Epithelial cell of proximal tubule (primary cell): ENCODE data around the gene AKIRIN1. TPM values are rescaled to one million over a fixed set of nuclear protein-coding genes. Genes with fewer than 3 reads are reported as not detected.
"Not testable (repeated sequence)": the region's sequence is repeated elsewhere in the genome, so short reads cannot be mapped to it uniquely, and the experiment has no call there.

Source experiments
- DNase-seq: peaks from one replicate; pipeline ENCODE4 v3.0.0-alpha.2; 2011; ENCODE audit warnings: low read depth
- H3K4me3 ChIP-seq: 2 replicates; pipeline ENCODE4 v1.5.1; 2011; ENCODE audit warnings: low read depth, mild to moderate bottlenecking, low read length
- total RNA-seq: library from RNA; depleted of rRNA; stranded (reverse); fragments of >200 nt; gene quantifications from 2 replicates; pipeline ENCODE4 v1.2.3, GENCODE V29; 2015
- TF ChIP-seq, protein P1 (sequence below): conservative IDR thresholded peaks from 2 replicates; pipeline ENCODE4 v1.5.1; 2012; ENCODE audit warnings: low read depth, mild to moderate bottlenecking, low read length

Gene AKIRIN1
- total RNA-seq, 1 donor from 2014 or later: 33.4 TPM

DNA sequence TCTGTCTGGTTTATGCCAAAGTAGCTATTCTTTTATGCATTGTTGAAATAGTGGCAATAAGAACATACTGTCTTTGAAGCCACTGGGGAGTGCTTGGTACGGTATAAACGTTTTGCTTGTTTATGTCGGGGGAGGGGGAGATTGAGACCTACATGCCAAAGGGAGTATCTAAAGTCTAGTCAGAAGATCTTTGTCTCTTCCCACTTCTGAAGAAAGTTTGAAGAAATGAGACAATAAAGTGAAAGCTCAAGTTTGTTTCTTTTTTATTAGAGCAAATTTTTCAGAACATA, 6.8 kb downstream of the AKIRIN1 start:
- H3K4me3 ChIP-seq: no peak overlapping the region
- no peak for DNase-seq
- TF ChIP-seq, protein P1, sequence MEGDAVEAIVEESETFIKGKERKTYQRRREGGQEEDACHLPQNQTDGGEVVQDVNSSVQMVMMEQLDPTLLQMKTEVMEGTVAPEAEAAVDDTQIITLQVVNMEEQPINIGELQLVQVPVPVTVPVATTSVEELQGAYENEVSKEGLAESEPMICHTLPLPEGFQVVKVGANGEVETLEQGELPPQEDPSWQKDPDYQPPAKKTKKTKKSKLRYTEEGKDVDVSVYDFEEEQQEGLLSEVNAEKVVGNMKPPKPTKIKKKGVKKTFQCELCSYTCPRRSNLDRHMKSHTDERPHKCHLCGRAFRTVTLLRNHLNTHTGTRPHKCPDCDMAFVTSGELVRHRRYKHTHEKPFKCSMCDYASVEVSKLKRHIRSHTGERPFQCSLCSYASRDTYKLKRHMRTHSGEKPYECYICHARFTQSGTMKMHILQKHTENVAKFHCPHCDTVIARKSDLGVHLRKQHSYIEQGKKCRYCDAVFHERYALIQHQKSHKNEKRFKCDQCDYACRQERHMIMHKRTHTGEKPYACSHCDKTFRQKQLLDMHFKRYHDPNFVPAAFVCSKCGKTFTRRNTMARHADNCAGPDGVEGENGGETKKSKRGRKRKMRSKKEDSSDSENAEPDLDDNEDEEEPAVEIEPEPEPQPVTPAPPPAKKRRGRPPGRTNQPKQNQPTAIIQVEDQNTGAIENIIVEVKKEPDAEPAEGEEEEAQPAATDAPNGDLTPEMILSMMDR: no peak

DNA sequence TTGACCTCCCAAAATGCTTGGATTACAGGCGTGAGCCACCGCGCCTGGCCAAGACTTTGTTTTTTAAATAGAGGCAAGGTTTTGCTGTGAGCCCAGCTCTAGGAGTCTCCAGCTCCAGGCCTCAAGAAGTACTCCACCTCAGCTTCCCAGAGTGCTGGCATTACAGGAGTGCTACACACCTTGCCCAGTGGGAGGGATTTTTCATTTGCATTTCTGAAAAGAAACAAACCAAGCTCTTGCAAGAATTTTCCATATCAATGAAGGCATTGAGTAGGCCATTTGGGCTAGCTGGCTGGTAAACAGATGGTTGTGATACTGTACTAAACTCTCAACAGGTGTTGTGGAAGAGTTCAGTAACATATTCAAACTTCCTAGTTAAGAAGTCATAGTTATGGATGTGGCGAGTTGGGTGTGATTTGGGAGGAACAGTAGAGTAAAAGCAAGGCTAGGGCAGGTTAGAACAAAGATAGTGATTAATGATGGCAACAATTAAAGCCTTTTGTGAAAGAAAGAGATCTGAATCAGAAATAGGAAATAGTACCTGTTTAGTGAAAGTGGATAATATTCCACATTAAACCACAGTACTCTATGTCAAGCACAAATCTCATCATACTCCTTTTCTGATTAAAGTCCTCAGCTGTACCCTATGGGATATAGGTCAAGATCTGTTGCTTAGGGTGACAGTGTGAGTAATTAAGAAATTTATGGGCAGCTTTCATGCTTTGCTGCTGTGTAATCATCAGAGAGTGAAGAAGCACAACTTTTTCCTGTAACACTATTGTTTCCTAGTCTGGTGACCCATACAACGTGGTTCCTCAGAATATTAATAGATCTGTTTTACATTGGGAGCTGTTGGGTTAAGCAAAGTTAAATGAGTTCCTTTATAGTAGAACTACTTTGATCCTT, 10.7 kb downstream of the AKIRIN1 start:
- TF ChIP-seq, protein P1: no peak
- H3K4me3 ChIP-seq: no peak overlapping the region
- no peak for DNase-seq

DNA sequence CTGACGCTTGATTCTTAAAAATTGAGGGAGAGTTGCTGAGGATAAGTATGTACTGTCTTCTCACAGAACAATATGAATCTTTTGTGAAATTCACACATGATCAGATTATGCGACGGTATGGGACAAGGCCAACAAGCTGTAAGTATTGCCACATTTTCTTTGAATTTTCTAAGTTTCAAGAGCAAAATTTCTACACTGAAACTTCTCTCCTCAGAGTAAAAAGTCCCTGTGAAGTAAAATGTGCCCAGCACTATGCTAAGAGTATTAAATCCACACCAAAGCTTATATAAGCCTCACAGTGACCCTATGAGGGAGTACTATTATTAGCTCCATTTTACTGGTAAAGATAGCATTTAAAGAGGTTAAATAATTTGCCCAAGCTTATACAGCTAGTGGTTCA, 12.2 kb downstream of the AKIRIN1 start:
- no peak overlapping the region for H3K4me3 ChIP-seq
- TF ChIP-seq, protein P1: no peak
- DNase-seq: no peak

DNA sequence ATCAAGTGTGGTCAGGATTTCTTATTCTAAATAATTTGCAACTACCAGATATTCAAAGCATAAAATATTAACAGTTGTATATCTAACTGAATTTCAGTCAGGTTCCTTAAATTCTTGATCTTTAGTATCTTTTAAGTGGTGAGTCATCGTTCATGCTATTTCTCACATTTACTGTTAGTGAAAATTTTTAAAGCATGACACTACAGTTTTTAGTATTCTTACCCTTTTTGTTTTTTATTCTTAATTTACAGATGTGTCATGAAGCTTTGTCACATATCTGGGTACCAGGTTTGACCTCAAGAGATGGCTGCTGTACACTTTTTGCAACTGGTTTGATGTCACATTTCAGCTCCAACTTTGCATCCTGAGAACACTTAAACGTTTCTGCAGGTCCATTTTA, 12.7 kb downstream of the AKIRIN1 start:
- TF ChIP-seq, protein P1: no peak
- no peak overlapping the region for H3K4me3 ChIP-seq
- no peak for DNase-seq

DNA sequence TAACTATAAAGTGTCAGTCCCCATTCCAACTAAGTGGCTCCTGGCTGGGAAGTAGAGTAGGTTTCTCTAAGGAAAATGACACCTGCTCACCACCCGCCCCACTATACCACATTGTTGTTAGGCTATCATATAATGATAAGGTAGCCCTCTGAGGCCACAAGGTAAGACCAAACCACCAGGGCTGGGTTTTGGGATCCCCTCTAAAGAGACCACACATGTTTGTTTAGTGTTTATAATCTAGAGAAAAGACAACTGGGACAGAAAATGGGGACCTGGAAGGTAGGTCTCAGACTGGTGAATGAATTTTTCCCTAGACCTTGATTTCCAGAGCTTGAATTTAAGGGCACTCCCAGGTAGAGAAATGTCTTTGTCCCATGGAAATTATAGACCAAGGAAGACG, 15.2 kb downstream of the AKIRIN1 start:
- no peak for DNase-seq
- no peak overlapping the region for H3K4me3 ChIP-seq
- TF ChIP-seq, protein P1: no peak

DNA sequence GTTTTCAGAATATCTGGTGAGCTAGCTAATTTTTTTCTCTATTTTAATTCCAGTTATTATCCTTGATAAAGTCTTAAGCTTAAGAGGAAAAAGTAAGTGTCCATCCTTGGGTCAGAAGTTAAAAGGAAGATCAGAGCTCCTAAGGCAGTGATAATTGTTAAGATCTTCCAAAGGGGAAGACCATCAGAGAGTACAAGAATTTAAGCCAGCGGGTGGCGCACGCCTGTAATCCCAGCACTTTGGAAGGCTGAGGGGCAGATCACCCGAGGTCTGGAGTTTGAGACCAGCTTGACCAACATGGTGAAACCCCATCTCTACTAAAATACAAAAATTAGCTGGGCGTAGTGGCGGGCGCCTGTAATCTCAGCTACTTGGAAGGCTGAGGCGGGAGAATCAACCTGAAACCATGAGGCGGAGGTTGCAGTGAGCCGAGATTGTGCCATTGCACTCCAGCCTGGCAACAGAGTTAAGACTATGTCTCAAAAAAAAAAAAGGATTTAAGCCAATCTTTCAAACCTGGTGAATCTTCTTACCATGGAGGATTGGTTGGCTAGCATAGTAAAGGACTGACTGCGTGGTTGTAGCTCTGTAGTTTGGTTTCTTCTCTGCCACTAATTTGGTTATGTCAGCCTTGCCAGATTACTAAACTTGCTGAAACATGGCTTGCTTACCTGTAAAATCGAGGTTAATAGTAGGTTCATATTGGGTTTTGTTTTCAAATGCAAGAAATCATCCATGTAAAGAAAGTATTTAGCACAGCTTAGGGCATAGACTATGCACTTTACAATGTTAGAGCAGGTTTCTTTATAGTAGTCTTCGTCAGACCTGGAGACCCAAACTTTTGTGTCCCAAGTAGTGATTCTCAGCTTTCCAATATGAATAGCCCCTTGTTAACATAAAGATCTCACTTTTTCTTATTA, 15.9 kb downstream of the AKIRIN1 start:
- DNase-seq: no peak
- TF ChIP-seq, protein P1: no peak

DNA sequence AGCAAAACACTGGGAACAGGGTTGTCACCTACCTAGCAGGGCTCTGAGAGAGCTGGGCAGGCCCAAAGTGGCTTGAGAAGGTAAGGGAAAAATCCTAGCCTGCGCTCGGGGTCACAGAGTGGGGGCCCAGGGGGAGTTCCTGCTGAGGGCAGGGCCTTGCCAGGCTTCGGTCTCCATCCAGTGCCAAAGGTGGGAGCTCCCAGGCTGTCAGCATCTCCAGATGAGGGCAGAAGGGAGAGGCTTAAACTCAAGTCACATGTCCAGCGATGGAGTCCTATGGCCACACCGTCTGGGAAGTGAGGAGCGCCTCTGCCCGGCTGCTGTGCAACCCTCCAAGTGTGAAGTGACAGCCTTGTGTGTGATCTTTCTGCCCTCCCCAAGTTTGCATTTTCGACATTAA, 23.9 kb downstream of the AKIRIN1 start:
- not testable (repeated sequence) for H3K4me3 ChIP-seq, DNase-seq

More for the DNA sequence above, 15.9 kb downstream of the AKIRIN1 start:
- H3K4me3 ChIP-seq: no peak overlapping the region
